ENCODE measurements around the gene TEX52. TPM values are rescaled to one million over a fixed set of nuclear protein-coding genes. Genes with fewer than 3 reads are reported as not detected.

The TEX52 gene
- total and polyA plus RNA-seq, 2 donors (not counting 3 experiments of a cell fraction or from before 2014, with no cell fraction given), result not detected

DNA sequence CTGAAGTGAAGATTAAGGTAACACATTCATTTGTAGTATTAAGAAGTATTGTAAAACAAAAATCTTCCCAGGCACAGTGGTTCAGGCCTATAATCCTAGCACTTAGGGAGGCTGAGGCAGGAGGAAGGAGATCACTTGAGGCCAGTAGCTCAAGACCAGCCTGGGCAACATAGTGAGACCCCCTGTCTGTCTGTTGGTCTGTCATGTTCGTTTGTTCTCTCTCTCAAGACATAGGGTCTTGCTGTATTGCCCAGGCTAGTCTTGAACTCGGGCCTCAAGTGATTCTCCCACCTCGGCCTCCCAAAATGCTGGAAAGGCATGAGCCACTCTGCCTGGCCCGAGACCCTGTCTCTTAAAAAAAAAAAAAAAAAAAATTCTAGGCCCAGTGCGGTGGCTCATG lies 40.6 kb upstream of the TEX52 start:
- CTCF ChIA-PET, result no interaction called here
- dilution Hi-C loops (cut with MboI; ENCODE audit: extremely low pct_ligation_motif_present, low sequenced_read_pairs) (no loop called here), intact Hi-C loops (cut with micrococcal nuclease) (no loop called here)
- no peak overlapping the region for H3K4me3 ChIP-seq (replicated peaks in 1 of 3; ENCODE audit: insufficient read depth in 1 of 3, low read depth in 1 of 3, low read length in 3 of 3)
- no peak overlapping the region for H3K4me2 ChIP-seq (ENCODE audit: insufficient read depth, low read length)
- H3K9me3 ChIP-seq (replicated peaks; ENCODE audit: control insufficient read depth, insufficient read depth, low read length), result no peaks in the 10 kb centered on the region
- TF ChIP-seq, protein P1, sequence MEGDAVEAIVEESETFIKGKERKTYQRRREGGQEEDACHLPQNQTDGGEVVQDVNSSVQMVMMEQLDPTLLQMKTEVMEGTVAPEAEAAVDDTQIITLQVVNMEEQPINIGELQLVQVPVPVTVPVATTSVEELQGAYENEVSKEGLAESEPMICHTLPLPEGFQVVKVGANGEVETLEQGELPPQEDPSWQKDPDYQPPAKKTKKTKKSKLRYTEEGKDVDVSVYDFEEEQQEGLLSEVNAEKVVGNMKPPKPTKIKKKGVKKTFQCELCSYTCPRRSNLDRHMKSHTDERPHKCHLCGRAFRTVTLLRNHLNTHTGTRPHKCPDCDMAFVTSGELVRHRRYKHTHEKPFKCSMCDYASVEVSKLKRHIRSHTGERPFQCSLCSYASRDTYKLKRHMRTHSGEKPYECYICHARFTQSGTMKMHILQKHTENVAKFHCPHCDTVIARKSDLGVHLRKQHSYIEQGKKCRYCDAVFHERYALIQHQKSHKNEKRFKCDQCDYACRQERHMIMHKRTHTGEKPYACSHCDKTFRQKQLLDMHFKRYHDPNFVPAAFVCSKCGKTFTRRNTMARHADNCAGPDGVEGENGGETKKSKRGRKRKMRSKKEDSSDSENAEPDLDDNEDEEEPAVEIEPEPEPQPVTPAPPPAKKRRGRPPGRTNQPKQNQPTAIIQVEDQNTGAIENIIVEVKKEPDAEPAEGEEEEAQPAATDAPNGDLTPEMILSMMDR (IDR thresholded peaks at IDR 0.05; ENCODE audit: extremely low read depth in 1 of 2, insufficient read depth in 1 of 2, low read depth in 1 of 2, low read length in 2 of 2), result no peak
- TF ChIP-seq MYC (IDR thresholded peaks at IDR 0.05; ENCODE audit: low read depth, low read length), result no peak
- TF ChIP-seq GATA2 (IDR thresholded peaks at IDR 0.05; ENCODE audit: insufficient read depth, insufficient read length, low read depth, low read length), result no peak
- no peak for TF ChIP-seq JUN (IDR thresholded peaks at IDR 0.05; ENCODE audit: borderline replicate concordance, insufficient read depth, insufficient read length, low read depth)
- TF ChIP-seq, protein P2, sequence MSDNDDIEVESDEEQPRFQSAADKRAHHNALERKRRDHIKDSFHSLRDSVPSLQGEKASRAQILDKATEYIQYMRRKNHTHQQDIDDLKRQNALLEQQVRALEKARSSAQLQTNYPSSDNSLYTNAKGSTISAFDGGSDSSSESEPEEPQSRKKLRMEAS (IDR thresholded peaks at IDR 0.05; ENCODE audit: insufficient read depth, insufficient read length), result no peak
- no peak for TF ChIP-seq POLR2AphosphoS5 (IDR thresholded peaks at IDR 0.05; ENCODE audit: insufficient read depth, low read depth, low read length)
- no peak for TF ChIP-seq EZH2 (IDR thresholded peaks at IDR 0.05; ENCODE audit: borderline replicate concordance, low read depth, low read length, severe bottlenecking)
- TF ChIP-seq FOS (IDR thresholded peaks at IDR 0.05; ENCODE audit: borderline replicate concordance, insufficient read depth, low read length), result no peak
- no peak for TF ChIP-seq POLR2A (IDR thresholded peaks at IDR 0.05; ENCODE audit: low read depth, low read length)
- no TSS peak for BruUV-seq (replicated peaks)
- H4K20me1 ChIP-seq (replicated peaks; ENCODE audit: control insufficient read depth, extremely low read depth, insufficient read depth, low read length), result no peaks in the 10 kb centered on the region
- POLR2A ChIA-PET, result no interaction called here
- H3K9me1 ChIP-seq (replicated peaks; ENCODE audit: control insufficient read depth, extremely low read depth, insufficient read depth, low read length), result no peaks in the 10 kb centered on the region
- H3K27ac ChIP-seq (ENCODE audit: insufficient read depth, low read depth, low read length), result no peak overlapping the region
- peaks cover 33% of the 10 kb centered on the region for H3K79me2 ChIP-seq (ENCODE audit: control insufficient read depth, insufficient read depth, low read length)
- H2AFZ ChIP-seq (ENCODE audit: low read depth, low read length), result no peak overlapping the region
- no peaks in the 10 kb centered on the region for H3K36me3 ChIP-seq (ENCODE audit: control insufficient read depth in 2 of 2, extremely low read depth in 1 of 2, insufficient read depth in 2 of 2, low read length in 2 of 2)
- FAIRE-seq, result no peak
- H3K4me1 ChIP-seq (ENCODE audit: control insufficient read depth, extremely low read depth, insufficient read depth, low read length), result no peaks in the 10 kb centered on the region
- H3K27me3 ChIP-seq (ENCODE audit: control insufficient read depth in 2 of 2, insufficient read depth in 2 of 2, low read length in 2 of 2), result no peaks in the 10 kb centered on the region
- no peak overlapping the region for H3K9ac ChIP-seq (replicated peaks; ENCODE audit: extremely low read depth, insufficient read depth, low read length)
- DNase-seq (ENCODE audit: low read depth, low spot score), result no peak

Measured in endothelial cell of umbilical vein (primary cell).